Measurements from ENCODE around the gene MIGA2.

Gene MIGA2

DNA sequence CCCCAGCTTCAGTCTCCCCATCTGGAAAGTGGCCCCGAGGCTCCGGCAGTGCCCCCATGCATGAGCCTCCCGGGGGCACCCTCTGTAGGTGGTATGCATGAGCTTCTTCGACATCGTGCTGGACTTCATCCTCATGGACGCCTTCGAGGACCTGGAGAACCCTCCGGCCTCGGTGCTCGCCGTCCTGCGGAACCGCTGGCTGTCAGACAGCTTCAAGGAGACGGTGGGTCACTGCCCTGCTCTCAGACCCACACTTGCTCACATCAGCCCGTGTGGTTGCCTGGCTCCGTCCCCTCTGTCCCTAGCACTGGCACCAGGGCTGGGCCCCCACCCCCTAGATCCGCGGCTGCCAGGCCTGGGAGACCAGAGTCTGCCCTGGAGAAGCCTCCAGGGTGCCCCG lies 31.7 kb downstream of the MIGA2 start:
- H3K4me1 ChIP-seq (ENCODE audit: control insufficient read depth, insufficient read depth, low read depth, low read length): no peaks in the 10 kb centered on the region
- no peak overlapping the region for H3K9ac ChIP-seq (ENCODE audit: low read length)
- DNase-seq: no peak
- no peak overlapping the region for H2BK15ac ChIP-seq (ENCODE audit: low read depth, poor library complexity, severe bottlenecking)
- no peak overlapping the region for H3K4me3 ChIP-seq (ENCODE audit: insufficient read depth in 1 of 2, low read depth in 1 of 2, low read length in 2 of 2)
- H2AK5ac ChIP-seq (ENCODE audit: low read length, severe bottlenecking): no peak overlapping the region
- no peak overlapping the region for H2AFZ ChIP-seq (ENCODE audit: low read depth, low read length)
- no peak overlapping the region for H4K91ac ChIP-seq (ENCODE audit: low read length)
- no peak overlapping the region for H3K4ac ChIP-seq (ENCODE audit: low read depth in 1 of 2, low read length in 2 of 2)
- H3K4me2 ChIP-seq (ENCODE audit: low read length, poor library complexity, severe bottlenecking): no peak overlapping the region
- no peak overlapping the region for H3K27ac ChIP-seq (ENCODE audit: low read length, poor library complexity, severe bottlenecking)
- H3K27me3 ChIP-seq (ENCODE audit: control insufficient read depth in 1 of 2, insufficient read depth in 1 of 2, low read length in 2 of 2): no peaks in the 10 kb centered on the region
- 96% methylated on average over 19 of the region's 19 CpGs for WGBS
- H3K18ac ChIP-seq (ENCODE audit: low read depth in 1 of 2, low read length in 2 of 2): no peak overlapping the region
- H3K23ac ChIP-seq (ENCODE audit: low read length in 2 of 2): no peak overlapping the region
- H2BK12ac ChIP-seq (ENCODE audit: low read length in 2 of 2): no peak overlapping the region
- no peaks in the 10 kb centered on the region for H3K9me3 ChIP-seq (ENCODE audit: control insufficient read depth, low read length)
- H2BK120ac ChIP-seq (ENCODE audit: low read depth, low read length): no peak overlapping the region
- no peak overlapping the region for H4K8ac ChIP-seq (ENCODE audit: low read length)
- peaks cover 46 to 76% of the 10 kb centered on the region in 2 experiments for H3K36me3 ChIP-seq (ENCODE audit: control insufficient read depth in 1 of 2, insufficient read depth in 2 of 2, low read depth in 1 of 2, low read length in 2 of 2)
- no peak overlapping the region for H2BK5ac ChIP-seq (ENCODE audit: low read depth, low read length, poor library complexity, severe bottlenecking)
- no peak overlapping the region for H3K14ac ChIP-seq (ENCODE audit: low read length in 2 of 2)
- no peaks in the 10 kb centered on the region for H3K79me1 ChIP-seq (replicated peaks; ENCODE audit: low read length, poor library complexity, severe bottlenecking)

- no peaks in the 10 kb centered on the region for H3K9me3 ChIP-seq (ENCODE audit: control insufficient read depth, low read length)
- no peak overlapping the region for H4K8ac ChIP-seq (ENCODE audit: low read length)
- H2BK120ac ChIP-seq (ENCODE audit: low read depth, low read length): no peak overlapping the region
- no peak overlapping the region for H3K4me3 ChIP-seq (ENCODE audit: insufficient read depth in 1 of 2, low read depth in 1 of 2, low read length in 2 of 2)
- no peak overlapping the region for H2AK5ac ChIP-seq (ENCODE audit: low read length, severe bottlenecking)
- H3K4ac ChIP-seq (ENCODE audit: low read depth in 1 of 2, low read length in 2 of 2): no peak overlapping the region
- H2BK5ac ChIP-seq (ENCODE audit: low read depth, low read length, poor library complexity, severe bottlenecking): no peak overlapping the region
- H3K4me1 ChIP-seq (ENCODE audit: control insufficient read depth, insufficient read depth, low read depth, low read length): no peaks in the 10 kb centered on the region
- no peak overlapping the region for H2BK12ac ChIP-seq (ENCODE audit: low read length in 2 of 2)
- H2BK15ac ChIP-seq (ENCODE audit: low read depth, poor library complexity, severe bottlenecking): no peak overlapping the region
- peaks cover 37 to 69% of the 10 kb centered on the region in 2 experiments for H3K36me3 ChIP-seq (ENCODE audit: control insufficient read depth in 1 of 2, insufficient read depth in 2 of 2, low read depth in 1 of 2, low read length in 2 of 2)
- WGBS: 91% methylated on average over 27 of the region's 31 CpGs
- H3K18ac ChIP-seq (ENCODE audit: low read depth in 1 of 2, low read length in 2 of 2): no peak overlapping the region
- H3K27ac ChIP-seq (ENCODE audit: low read length, poor library complexity, severe bottlenecking): no peak overlapping the region
- H3K23ac ChIP-seq (ENCODE audit: low read length in 2 of 2): no peak overlapping the region
- H3K9ac ChIP-seq (ENCODE audit: low read length): no peak overlapping the region
- H3K79me1 ChIP-seq (replicated peaks; ENCODE audit: low read length, poor library complexity, severe bottlenecking): no peaks in the 10 kb centered on the region
- H2AFZ ChIP-seq (ENCODE audit: low read depth, low read length): no peak overlapping the region
- no peaks in the 10 kb centered on the region for H3K27me3 ChIP-seq (ENCODE audit: control insufficient read depth in 1 of 2, insufficient read depth in 1 of 2, low read length in 2 of 2)
- peak overlapping the region; percentile 45 for H4K91ac ChIP-seq (ENCODE audit: low read length)
- DNase-seq: no peak
- H3K4me2 ChIP-seq (ENCODE audit: low read length, poor library complexity, severe bottlenecking): no peak overlapping the region
- H3K14ac ChIP-seq (ENCODE audit: low read length in 2 of 2): no peak overlapping the region
These were observed 32.8 kb downstream of the MIGA2 start for GRCh38 chr9:129068990-129069861.

DNA sequence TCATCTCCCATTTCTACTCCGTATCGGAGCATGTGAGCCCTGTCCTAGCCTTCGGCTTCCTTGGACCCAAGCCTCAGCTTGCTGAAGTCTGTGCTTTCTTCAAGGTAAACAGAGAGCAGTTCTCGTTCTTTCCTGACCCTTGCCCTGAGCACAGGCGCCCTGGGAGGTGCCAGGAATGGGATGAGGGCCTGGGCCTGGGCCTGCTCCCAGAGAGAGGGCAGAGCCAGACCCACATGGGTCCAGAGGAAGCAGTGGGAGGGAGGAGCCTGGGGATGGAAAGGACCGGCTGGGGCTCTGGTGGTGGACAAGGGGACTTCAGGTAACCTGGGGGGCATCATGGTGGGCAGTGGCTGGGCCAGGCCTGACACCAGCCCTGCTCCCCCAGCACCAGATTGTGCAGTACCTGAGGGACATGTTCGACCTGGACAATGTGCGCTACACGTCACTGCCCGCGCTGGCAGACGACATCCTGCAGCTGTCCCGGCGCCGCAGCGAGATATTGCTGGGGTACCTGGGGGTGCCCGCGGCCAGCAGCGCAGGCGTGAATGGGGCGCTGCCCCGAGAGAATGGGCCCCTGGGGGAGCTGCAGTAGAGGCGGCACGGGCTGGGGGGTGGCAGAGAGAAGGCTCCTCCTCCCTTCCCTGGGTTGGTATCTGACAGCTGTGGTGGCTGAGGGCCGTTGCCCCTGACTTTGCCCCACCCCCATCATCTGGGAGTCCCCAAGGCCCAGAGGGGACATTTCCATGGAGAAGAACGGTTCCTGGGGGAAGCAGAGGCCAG lies 33.6 kb downstream of the MIGA2 start:
- Histone ChIP-seq H3K79me1 (replicated peaks; ENCODE audit: low read length, poor library complexity, severe bottlenecking) (no peaks in the 10 kb centered on the region), H2BK12ac (ENCODE audit: low read length in 2 of 2) (no peak overlapping the region), H4K91ac (ENCODE audit: low read length) (no peak overlapping the region), H3K4me1 (ENCODE audit: control insufficient read depth, insufficient read depth, low read depth, low read length) (no peaks in the 10 kb centered on the region), H3K4me2 (ENCODE audit: low read length, poor library complexity, severe bottlenecking) (no peak overlapping the region), H3K9ac (ENCODE audit: low read length) (no peak overlapping the region), H3K36me3 (ENCODE audit: control insufficient read depth in 1 of 2, insufficient read depth in 2 of 2, low read depth in 1 of 2, low read length in 2 of 2) (peaks cover 31 to 62% of the 10 kb centered on the region in 2 experiments), H3K4ac (ENCODE audit: low read depth in 1 of 2, low read length in 2 of 2) (no peak overlapping the region), H2AFZ (ENCODE audit: low read depth, low read length) (no peak overlapping the region), H2BK5ac (ENCODE audit: low read depth, low read length, poor library complexity, severe bottlenecking) (no peak overlapping the region), H3K27me3 (ENCODE audit: control insufficient read depth in 1 of 2, insufficient read depth in 1 of 2, low read length in 2 of 2) (no peaks in the 10 kb centered on the region), H3K4me3 (ENCODE audit: insufficient read depth in 1 of 2, low read depth in 1 of 2, low read length in 2 of 2) (no peak overlapping the region), H3K14ac (ENCODE audit: low read length in 2 of 2) (no peak overlapping the region), H2BK120ac (ENCODE audit: low read depth, low read length) (no peak overlapping the region), H3K9me3 (ENCODE audit: control insufficient read depth, low read length) (no peaks in the 10 kb centered on the region), H4K8ac (ENCODE audit: low read length) (no peak overlapping the region), H3K23ac (ENCODE audit: low read length in 2 of 2) (no peak overlapping the region), H3K27ac (ENCODE audit: low read length, poor library complexity, severe bottlenecking) (no peak overlapping the region), H2BK15ac (ENCODE audit: low read depth, poor library complexity, severe bottlenecking) (no peak overlapping the region), H2AK5ac (ENCODE audit: low read length, severe bottlenecking) (no peak overlapping the region), H3K18ac (ENCODE audit: low read depth in 1 of 2, low read length in 2 of 2) (no peak overlapping the region)
- 94% methylated on average over 21 of the region's 26 CpGs for WGBS
- no peak for DNase-seq

Measured in mesenchymal stem cell (in vitro differentiated cells and primary cell).